Measurements from ENCODE around the gene KCNH2. TPM values are rescaled to one million over a fixed set of nuclear protein-coding genes. Genes with fewer than 3 reads are reported as not detected.

Gene KCNH2
- total and polyA plus RNA-seq, 8 donors: 4.0 to 77.7 (median 7.3) TPM

DNA sequence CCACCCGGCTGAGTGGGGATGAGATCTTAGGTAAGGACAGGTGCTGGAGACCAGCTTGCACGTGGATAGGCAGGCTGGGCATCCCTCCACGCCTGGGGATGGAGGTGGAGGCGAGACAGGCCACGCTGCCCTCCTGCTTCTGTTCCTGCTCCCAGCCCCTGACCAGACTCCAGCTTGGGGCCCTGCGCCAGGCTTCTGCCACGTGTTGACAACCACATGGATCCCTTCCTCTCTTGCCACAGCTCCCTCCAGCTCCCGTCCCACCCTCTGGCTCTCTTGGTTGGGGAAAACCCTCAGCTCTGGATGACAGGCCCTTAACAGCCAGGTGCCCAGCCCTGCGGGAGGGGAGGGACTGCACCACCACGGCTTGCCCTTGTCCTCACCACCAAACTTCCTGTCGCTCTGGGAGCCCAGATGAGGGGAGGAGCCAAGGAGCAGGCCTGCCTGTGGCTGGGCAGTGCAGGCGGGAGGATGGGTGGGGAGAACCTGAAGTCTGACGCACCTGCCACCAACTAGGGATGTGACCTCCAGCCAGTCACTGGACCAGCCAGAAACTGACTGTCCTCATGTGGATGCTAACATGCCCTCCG lies 36.0 kb downstream of the KCNH2 start:
- H3K36me3 ChIP-seq: peaks cover 0 to 4% (median 0%) of the 10 kb centered on the region in 4 donors
- TF ChIP-seq EP300 (IDR thresholded peaks at IDR 0.05) (no peak), POLR2A (IDR thresholded peaks at IDR 0.05) (no peak), POLR2AphosphoS5 (IDR thresholded peaks at IDR 0.05) (no peak)
- TF ChIP-seq, protein P1, sequence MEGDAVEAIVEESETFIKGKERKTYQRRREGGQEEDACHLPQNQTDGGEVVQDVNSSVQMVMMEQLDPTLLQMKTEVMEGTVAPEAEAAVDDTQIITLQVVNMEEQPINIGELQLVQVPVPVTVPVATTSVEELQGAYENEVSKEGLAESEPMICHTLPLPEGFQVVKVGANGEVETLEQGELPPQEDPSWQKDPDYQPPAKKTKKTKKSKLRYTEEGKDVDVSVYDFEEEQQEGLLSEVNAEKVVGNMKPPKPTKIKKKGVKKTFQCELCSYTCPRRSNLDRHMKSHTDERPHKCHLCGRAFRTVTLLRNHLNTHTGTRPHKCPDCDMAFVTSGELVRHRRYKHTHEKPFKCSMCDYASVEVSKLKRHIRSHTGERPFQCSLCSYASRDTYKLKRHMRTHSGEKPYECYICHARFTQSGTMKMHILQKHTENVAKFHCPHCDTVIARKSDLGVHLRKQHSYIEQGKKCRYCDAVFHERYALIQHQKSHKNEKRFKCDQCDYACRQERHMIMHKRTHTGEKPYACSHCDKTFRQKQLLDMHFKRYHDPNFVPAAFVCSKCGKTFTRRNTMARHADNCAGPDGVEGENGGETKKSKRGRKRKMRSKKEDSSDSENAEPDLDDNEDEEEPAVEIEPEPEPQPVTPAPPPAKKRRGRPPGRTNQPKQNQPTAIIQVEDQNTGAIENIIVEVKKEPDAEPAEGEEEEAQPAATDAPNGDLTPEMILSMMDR (IDR thresholded peaks at IDR 0.05): no peak
- peak in 1 of 2 donors; percentile 59 for DNase-seq
- H3K27ac ChIP-seq: peak overlapping the region in 1 of 5 donors; percentile 0
- peaks cover 0 to 29% (median 7%) of the 10 kb centered on the region in 3 donors for H3K27me3 ChIP-seq
- H3K9me3 ChIP-seq: no peaks in the 10 kb centered on the region
- intact Hi-C loops (cut with DNase I; ENCODE audit: low total_unique reads): no loop called here
- WGBS, 5 donors: 10 to 35% (median 31%) methylated on average over 5 to 14 of the region's 14 CpGs
- no peak overlapping the region for H3K4me3 ChIP-seq
- peaks cover 0 to 58% (median 34%) of the 10 kb centered on the region in 4 donors for H3K4me1 ChIP-seq

DNA sequence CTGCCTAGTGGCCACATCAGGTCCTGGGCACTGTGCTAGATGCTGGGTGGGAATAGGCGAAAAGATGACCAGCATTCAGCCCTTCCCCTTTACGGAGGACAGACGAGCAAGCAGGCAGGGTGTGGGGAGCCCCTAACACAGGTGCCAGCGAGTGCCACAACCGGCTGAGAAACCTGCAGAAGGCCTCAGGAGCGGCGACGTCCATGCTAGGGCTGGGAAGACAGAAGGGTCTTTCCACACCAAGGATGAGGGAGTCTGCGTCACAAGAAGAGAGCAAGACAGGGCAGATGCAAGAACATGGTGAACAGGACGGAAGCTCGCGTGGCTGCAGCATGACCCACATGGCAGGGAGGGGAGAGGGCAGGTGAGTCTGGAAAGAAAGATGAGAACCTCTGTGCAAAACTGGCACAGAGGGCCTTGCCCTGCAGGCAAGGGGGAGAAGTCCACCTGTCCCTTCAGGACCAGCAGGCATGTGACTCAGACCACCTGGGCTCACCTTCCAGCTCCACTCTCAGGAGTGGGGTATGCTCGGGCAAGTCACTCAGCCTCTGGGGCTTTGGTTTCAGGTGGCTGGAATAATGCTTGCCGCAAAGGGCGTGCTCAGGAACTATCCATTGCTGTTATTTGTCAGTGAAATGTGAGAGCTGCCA lies 36.6 kb downstream of the KCNH2 start:
- peaks cover 0 to 4% (median 0%) of the 10 kb centered on the region in 4 donors for H3K36me3 ChIP-seq
- no peak overlapping the region for H3K27ac ChIP-seq
- H3K27me3 ChIP-seq: peaks cover 0 to 23% (median under 1%) of the 10 kb centered on the region in 3 donors
- no peaks in the 10 kb centered on the region for H3K9me3 ChIP-seq
- TF ChIP-seq, protein P1 (IDR thresholded peaks at IDR 0.05): no peak
- TF ChIP-seq POLR2A (IDR thresholded peaks at IDR 0.05) (no peak), EP300 (IDR thresholded peaks at IDR 0.05) (no peak), POLR2AphosphoS5 (IDR thresholded peaks at IDR 0.05) (no peak)
- H3K4me3 ChIP-seq: no peak overlapping the region
- intact Hi-C loops (cut with DNase I; ENCODE audit: low total_unique reads): no loop called here
- 86 to 92% (median 87%) methylated on average over 13 to 15 of the region's 15 CpGs for WGBS, 5 donors
- H3K4me1 ChIP-seq: peaks cover 0 to 52% (median 31%) of the 10 kb centered on the region in 4 donors
- DNase-seq: no peak

DNA sequence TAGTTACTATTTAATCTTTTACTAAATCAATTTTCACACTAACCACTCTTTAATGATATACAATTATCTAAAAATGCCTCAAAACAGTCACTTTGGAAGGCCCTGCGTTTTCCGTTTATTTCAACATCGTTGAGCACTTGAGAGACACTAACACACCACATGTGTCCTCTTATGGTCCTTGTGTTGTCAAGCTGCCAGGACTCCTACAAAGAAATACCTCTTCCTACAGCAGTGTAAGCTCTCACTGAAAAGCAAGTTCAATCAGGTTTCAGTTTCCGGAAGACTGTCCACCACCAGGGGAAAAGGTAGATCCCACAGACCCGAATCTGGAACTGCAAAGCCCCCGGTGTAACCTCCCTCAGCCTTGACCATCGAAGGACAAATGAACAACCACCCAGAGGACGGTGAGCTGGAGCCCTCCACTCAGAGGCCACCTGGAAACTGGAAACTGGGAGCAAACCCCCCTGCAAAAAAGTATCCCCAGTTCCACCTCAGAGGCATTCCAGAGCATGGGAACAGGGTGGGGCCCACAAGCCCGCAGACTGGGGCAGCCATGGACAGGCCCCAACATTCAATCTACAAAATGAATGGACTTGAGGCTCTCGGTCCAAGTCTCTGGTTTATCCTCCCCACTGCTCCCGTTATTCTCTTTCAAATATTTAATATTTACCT lies 37.6 kb downstream of the KCNH2 start:
- intact Hi-C loops (cut with DNase I; ENCODE audit: low total_unique reads): no loop called here
- peak in 1 of 2 donors; percentile 37 for DNase-seq

DNA sequence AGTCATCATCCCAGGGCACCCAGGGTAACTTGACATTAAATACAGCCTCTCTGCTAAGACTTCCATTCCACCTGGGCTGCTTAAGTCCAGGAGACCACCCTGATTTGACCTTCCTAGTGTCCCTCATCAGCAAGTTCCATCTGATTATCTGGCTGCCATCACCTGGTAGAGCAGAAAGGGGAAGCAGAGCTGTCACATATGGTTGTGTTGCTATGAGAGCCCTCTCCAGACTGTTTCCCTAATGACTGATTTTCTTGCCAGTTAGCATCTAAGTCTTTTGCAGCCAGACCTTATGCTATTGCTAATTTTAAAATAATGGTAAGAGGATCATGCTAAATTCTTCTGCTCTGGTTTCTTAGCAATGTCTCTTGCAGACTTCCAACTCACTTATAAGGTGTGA lies 38.7 kb downstream of the KCNH2 start:
- Histone ChIP-seq H3K4me3 (no peak overlapping the region), H3K36me3 (no peaks in the 10 kb centered on the region), H3K4me1 (peaks cover 0 to 34% (median 25%) of the 10 kb centered on the region in 4 donors), H3K27ac (no peak overlapping the region), H3K9me3 (no peaks in the 10 kb centered on the region), H3K27me3 (peaks cover 0 to 9% (median 0%) of the 10 kb centered on the region in 3 donors)
- TF ChIP-seq EP300 (IDR thresholded peaks at IDR 0.05) (no peak), POLR2A (IDR thresholded peaks at IDR 0.05) (no peak), POLR2AphosphoS5 (IDR thresholded peaks at IDR 0.05) (no peak)
- TF ChIP-seq, protein P1 (IDR thresholded peaks at IDR 0.05): no peak
- intact Hi-C loops (cut with DNase I; ENCODE audit: low total_unique reads): no loop called here
- DNase-seq: peak in 1 of 2 donors; percentile 10

More for the DNA sequence above, 37.6 kb downstream of the KCNH2 start:
- no peak overlapping the region for H3K27ac ChIP-seq
- peaks cover 0 to 15% (median 0%) of the 10 kb centered on the region in 3 donors for H3K27me3 ChIP-seq
- H3K36me3 ChIP-seq: peaks cover 0 to 4% (median 0%) of the 10 kb centered on the region in 4 donors
- peaks cover 0 to 43% (median 29%) of the 10 kb centered on the region in 4 donors for H3K4me1 ChIP-seq
- 59 to 71% (median 65%) methylated on average over 11 of the region's 11 CpGs for WGBS, 5 donors
- TF ChIP-seq, protein P1 (IDR thresholded peaks at IDR 0.05): no peak
- no peaks in the 10 kb centered on the region for H3K9me3 ChIP-seq
- H3K4me3 ChIP-seq: no peak overlapping the region

Data from stomach (tissue), 9 donors.